GM12873 (cell line): ENCODE data around the gene FCRL5.

Experiments
- CTCF ChIP-seq: IDR thresholded peaks from 2 replicates; pipeline ENCODE4 v1.5.1; 2012; ENCODE audit warnings: low read depth, mild to moderate bottlenecking, moderate library complexity, low read length, control low read depth; ENCODE audit not compliant: insufficient read depth; ENCODE audit errors: missing control alignments

Gene FCRL5

GRCh38 chr1:157505481-157506272 is 46.6 kb downstream of the FCRL5 start:
- peak; percentile 93 for TF ChIP-seq CTCF

- no peak for TF ChIP-seq CTCF
Measured at GRCh38 chr1:157504646-157505045, 47.7 kb downstream of the FCRL5 start.

DNA sequence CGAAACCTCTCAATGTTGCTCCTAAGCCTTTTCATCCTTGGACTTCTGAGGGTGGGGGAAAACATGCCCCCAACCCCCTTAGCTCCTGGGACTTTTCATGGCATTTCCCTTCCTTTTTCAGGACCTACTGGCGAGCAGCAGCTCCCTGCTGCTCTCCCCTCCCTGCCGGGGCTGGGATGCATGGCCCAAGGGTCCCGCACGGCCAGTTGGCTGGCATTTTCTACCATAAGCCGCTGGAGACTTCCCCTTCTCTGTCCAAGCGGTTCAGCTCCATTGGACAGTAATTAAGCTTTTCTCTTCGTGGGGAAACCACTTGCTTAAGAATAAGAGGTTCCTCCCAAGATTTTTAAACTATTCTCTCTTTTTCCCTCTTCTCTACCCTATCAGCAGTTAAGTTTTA is 52.8 kb downstream of the FCRL5 start:
- TF ChIP-seq CTCF = no peak

GRCh38 chr1:157498736-157499090 is 53.6 kb downstream of the FCRL5 start:
- TF ChIP-seq CTCF = no peak

- TF ChIP-seq CTCF = no peak
Measured at GRCh38 chr1:157497987-157498735, 54.2 kb downstream of the FCRL5 start.

DNA sequence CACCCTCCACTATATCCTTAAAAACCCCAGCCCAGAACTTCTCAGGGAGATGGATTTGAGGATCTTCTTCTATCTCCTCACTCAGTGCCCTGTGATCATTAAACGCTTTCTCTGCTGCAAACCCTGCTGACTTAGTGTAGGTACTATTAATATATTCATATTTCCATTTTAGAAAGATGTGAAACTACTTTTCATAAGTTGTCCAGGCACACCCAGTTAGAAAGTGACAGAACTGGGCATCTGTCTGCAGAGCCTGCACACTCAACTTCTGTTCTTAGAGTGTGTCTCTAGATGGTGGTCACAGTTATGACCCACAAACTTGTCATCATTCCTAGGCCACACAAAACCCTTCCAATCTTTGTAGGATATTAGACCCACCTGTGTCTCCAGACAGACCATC is 55.0 kb downstream of the FCRL5 start:
- TF ChIP-seq CTCF = no peak

- peak; percentile 82 for TF ChIP-seq CTCF
Measured at GRCh38 chr1:157496121-157496526, 56.2 kb downstream of the FCRL5 start.
